SIG-M5 (cell line): ENCODE data around the gene ACTL7B.
"Not testable (repeated sequence)": the region's sequence is repeated elsewhere in the genome, so short reads cannot be mapped to it uniquely, and the experiment has no call there.

Source experiments
- DNase-seq: peaks from one replicate; lab custom pipeline; 2025; lab: John Stamatoyannopoulos, UW

ACTL7B gene

GRCh38 chr9:108869092-108869725 lies 13.4 kb upstream of the ACTL7B start:
- DNase-seq: no peak

GRCh38 chr9:108867829-108868228 lies 12.0 kb upstream of the ACTL7B start:
- no peak for DNase-seq

GRCh38 chr9:108867116-108867515 lies 11.3 kb upstream of the ACTL7B start:
- DNase-seq: no peak

- DNase-seq: no peak
These were observed 10.2 kb upstream of the ACTL7B start for GRCh38 chr9:108866001-108866420.

GRCh38 chr9:108865037-108865436 lies 9.3 kb upstream of the ACTL7B start:
- no peak for DNase-seq

- no peak for DNase-seq
These were observed 8.7 kb upstream of the ACTL7B start for GRCh38 chr9:108864446-108864845.

- DNase-seq: no peak
These were observed 8.1 kb upstream of the ACTL7B start for GRCh38 chr9:108863891-108864290.

GRCh38 chr9:108861997-108862396 lies 6.2 kb upstream of the ACTL7B start, which contains the start of gene ACTL7A:
Gene ACTL7A, plus strand, starts transcription at chr9:108862266. Its CDS starts 57 bp downstream, at chr9:108862323.
- DNase-seq: no peak

GRCh38 chr9:108861464-108861863 lies 5.7 kb upstream of the ACTL7B start:
- no peak for DNase-seq

- DNase-seq: no peak
These were observed 5.0 kb upstream of the ACTL7B start for GRCh38 chr9:108860764-108861163.

- no peak for DNase-seq
These were observed 4.6 kb upstream of the ACTL7B start for GRCh38 chr9:108860354-108860753.

- DNase-seq: no peak
These were observed 3.8 kb upstream of the ACTL7B start for GRCh38 chr9:108859459-108860114.

GRCh38 chr9:108857572-108857971 lies 1.8 kb upstream of the ACTL7B start:
- DNase-seq: no peak

- DNase-seq: no peak
These were observed 278 bp downstream of the ACTL7B start for GRCh38 chr9:108855529-108855886.

GRCh38 chr9:108854641-108855528 lies 901 bp downstream of the ACTL7B start:
- no peak for DNase-seq

- DNase-seq: no peak
These were observed 1.7 kb downstream of the ACTL7B start for GRCh38 chr9:108854094-108854493.

- no peak for DNase-seq
These were observed 3.7 kb downstream of the ACTL7B start for GRCh38 chr9:108852079-108852478.

GRCh38 chr9:108851138-108851537 lies 4.6 kb downstream of the ACTL7B start:
- DNase-seq: no peak

GRCh38 chr9:108850293-108850897 lies 5.4 kb downstream of the ACTL7B start:
- DNase-seq: no peak

GRCh38 chr9:108848296-108848695 lies 7.5 kb downstream of the ACTL7B start:
- not testable (repeated sequence) for DNase-seq

GRCh38 chr9:108845947-108846346 lies 9.8 kb downstream of the ACTL7B start:
- DNase-seq: no peak

GRCh38 chr9:108845507-108845906 lies 10.3 kb downstream of the ACTL7B start:
- DNase-seq: no peak
